WI38 (cell line): Measurements from ENCODE around the gene LINC01488.

Experiments
- H3K4me3 ChIP-seq: 2 replicates; pipeline ENCODE4 v1.5.1; 2011; ENCODE audit warnings: low read depth, mild to moderate bottlenecking, control low read depth, low read length
- CTCF ChIP-seq: IDR thresholded peaks from 2 replicates; pipeline ENCODE4 v1.5.1; 2012; ENCODE audit warnings: low read depth, mild to moderate bottlenecking, control low read depth, low read length

The LINC01488 gene

GRCh38 chr11:69465236-69466000 is 16.0 kb upstream of the LINC01488 start:
- TF ChIP-seq CTCF, result no peak
- no peak overlapping the region for H3K4me3 ChIP-seq

GRCh38 chr11:69466039-69466438 is 15.4 kb upstream of the LINC01488 start:
- no peak for TF ChIP-seq CTCF
- H3K4me3 ChIP-seq, result no peak overlapping the region

DNA sequence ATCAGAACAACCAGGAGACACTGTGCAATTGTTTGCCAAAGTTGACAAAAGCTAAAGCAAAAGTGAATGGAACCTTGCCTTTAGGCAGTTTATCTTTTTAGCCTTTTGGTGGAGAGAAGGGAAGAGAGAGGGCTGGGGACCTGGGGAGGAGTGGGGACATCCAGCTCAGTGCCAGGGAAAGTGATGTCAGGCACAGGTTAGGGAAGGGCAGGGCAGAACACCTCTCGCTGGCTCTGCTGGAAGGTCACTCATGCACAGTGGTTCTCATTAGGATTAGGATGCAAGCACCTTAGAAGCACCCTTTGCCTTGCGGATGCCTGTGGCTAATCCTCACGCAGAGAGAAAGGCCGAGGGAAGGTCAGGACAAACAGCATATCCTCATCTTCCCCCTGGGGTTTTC is 14.3 kb upstream of the LINC01488 start:
- no peak for TF ChIP-seq CTCF
- H3K4me3 ChIP-seq, result no peak overlapping the region

DNA sequence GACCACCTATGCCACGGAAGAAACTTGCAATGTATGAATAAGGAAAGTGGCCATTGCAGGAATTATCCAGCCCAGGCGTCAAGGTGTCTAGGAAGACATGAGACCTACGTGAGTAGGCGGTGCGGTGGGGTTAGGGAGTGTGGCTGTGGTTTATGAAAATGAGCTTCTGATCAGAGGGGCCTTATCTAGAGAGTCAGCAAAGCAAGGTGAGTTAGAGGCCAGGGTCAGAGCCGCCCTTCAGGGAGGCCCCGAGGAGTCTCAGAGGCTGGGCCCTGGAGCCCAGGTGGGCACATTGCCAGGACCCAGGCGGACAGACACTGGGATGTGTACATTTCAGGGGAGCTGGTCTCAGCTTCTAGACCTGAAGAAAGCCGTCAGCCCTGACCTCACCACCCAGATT is 13.8 kb upstream of the LINC01488 start:
- no peak overlapping the region for H3K4me3 ChIP-seq
- no peak for TF ChIP-seq CTCF

- no peak overlapping the region for H3K4me3 ChIP-seq
- no peak for TF ChIP-seq CTCF
Observed at GRCh38 chr11:69468221-69468620, 13.2 kb upstream of the LINC01488 start.

- no peak for TF ChIP-seq CTCF
- H3K4me3 ChIP-seq, result no peak overlapping the region
Observed at GRCh38 chr11:69468911-69469885, 12.3 kb upstream of the LINC01488 start.

DNA sequence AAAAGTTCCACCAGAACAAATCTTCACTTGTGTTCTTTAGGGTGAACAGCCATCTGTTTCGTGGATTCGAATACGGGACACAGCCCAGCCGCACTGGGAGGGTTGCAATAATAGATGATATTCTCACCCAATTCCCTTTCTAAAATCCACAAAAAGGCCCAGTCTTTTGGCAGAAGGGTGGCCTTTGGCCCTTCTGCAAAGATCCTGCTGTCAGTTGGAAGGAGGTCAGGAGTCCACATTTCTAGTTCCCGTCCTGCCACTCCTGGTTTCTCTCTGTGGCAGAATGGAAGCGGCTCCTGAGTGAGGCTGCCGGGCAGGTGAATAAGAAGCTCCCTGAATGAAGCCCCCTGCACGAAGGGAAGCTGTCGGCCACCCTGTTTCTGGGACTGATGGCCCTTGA is 11.2 kb upstream of the LINC01488 start:
- no peak overlapping the region for H3K4me3 ChIP-seq
- TF ChIP-seq CTCF, result no peak
